AG04450 (cell line): ENCODE data around the gene RTTN. TPM values are rescaled to one million over a fixed set of nuclear protein-coding genes. Genes with fewer than 3 reads are reported as not detected.

Experiments
- CTCF ChIA-PET: fragments of 300-600, 350-600 bp; formaldehyde crosslinking; extraction: SDS; loops from one replicate; lab custom pipeline; 2022; ENCODE audit warnings: antibody characterized with exemption, inconsistent platforms; lab: Charles Lee
- POLR2A ChIA-PET: fragments of 350-600 bp; formaldehyde crosslinking; extraction: SDS; loops from one replicate; lab custom pipeline; 2021; ENCODE audit warnings: antibody characterized with exemption, inconsistent platforms; lab: Yijun Ruan, JAX
- DNase-seq: peaks from one replicate; pipeline ENCODE4 v3.0.0-alpha.2; 2011; ENCODE audit warnings: low read depth, low spot score
- H3K27ac ChIP-seq: one replicate; pipeline ENCODE4 v1.5.1; 2012; ENCODE audit warnings: low read depth, low read length, control low read depth
- H3K27me3 ChIP-seq: one replicate; pipeline ENCODE4 v1.6.0; 2012; ENCODE audit warnings: low read length; ENCODE audit not compliant: control insufficient read depth, insufficient read depth
- H3K4me3 ChIP-seq: 2 replicates; pipeline ENCODE4 v1.5.1; 2011; ENCODE audit warnings: mild to moderate bottlenecking, low read depth, low read length, control low read depth
- H3K9me3 ChIP-seq: 2 replicates; pipeline ENCODE4 v1.5.1; 2012; ENCODE audit warnings: low read length; ENCODE audit not compliant: control insufficient read depth, insufficient read depth
- polyA plus RNA-seq: library from polyadenylated mRNA; depleted of rRNA; stranded (reverse); fragments of >200 nt; gene quantifications from 2 replicates; pipeline ENCODE4 v1.2.3, GENCODE V29; 2011
- TF ChIP-seq, protein P1 (sequence below): IDR thresholded peaks from 2 replicates; pipeline ENCODE4 v1.5.1; 2011; ENCODE audit warnings: low read depth, low read length, control low read depth, inconsistent platforms

Gene RTTN
- polyA plus RNA-seq, 1 experiment = 4.6 TPM

GRCh38 chr18:70074116-70074515 is 131.4 kb downstream of the RTTN start:
- peak; percentile 16 for DNase-seq
- H3K9me3 ChIP-seq = no peaks in the 10 kb centered on the region
- TF ChIP-seq, protein P1, sequence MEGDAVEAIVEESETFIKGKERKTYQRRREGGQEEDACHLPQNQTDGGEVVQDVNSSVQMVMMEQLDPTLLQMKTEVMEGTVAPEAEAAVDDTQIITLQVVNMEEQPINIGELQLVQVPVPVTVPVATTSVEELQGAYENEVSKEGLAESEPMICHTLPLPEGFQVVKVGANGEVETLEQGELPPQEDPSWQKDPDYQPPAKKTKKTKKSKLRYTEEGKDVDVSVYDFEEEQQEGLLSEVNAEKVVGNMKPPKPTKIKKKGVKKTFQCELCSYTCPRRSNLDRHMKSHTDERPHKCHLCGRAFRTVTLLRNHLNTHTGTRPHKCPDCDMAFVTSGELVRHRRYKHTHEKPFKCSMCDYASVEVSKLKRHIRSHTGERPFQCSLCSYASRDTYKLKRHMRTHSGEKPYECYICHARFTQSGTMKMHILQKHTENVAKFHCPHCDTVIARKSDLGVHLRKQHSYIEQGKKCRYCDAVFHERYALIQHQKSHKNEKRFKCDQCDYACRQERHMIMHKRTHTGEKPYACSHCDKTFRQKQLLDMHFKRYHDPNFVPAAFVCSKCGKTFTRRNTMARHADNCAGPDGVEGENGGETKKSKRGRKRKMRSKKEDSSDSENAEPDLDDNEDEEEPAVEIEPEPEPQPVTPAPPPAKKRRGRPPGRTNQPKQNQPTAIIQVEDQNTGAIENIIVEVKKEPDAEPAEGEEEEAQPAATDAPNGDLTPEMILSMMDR = no peak
- no peaks in the 10 kb centered on the region for H3K27me3 ChIP-seq
- ChIA-PET POLR2A (interaction anchor here (0.7 kb wide), 1 partner anchor 58 kb away, joined by 3 read pairs; no protein-coding TSS in a partner anchor), CTCF (interaction anchor here (0.6 to 1.5 kb wide), 4 partner anchors 10 to 1227 kb away, joined by 3 to 6 read pairs (median 3); no protein-coding TSS in a partner anchor)
- no peak overlapping the region for H3K4me3 ChIP-seq
- no peak overlapping the region for H3K27ac ChIP-seq

GRCh38 chr18:70073432-70073831 is 132.1 kb downstream of the RTTN start:
- Histone ChIP-seq H3K27me3 (no peaks in the 10 kb centered on the region), H3K9me3 (no peaks in the 10 kb centered on the region), H3K27ac (no peak overlapping the region), H3K4me3 (no peak overlapping the region)
- no peak for DNase-seq
- TF ChIP-seq, protein P1 = no peak
- ChIA-PET POLR2A (no interaction called here), CTCF (interaction anchor here (1.0 to 1.5 kb wide), 3 partner anchors 10 to 1226 kb away, joined by 3 to 6 read pairs (median 3); no protein-coding TSS in a partner anchor)

DNA sequence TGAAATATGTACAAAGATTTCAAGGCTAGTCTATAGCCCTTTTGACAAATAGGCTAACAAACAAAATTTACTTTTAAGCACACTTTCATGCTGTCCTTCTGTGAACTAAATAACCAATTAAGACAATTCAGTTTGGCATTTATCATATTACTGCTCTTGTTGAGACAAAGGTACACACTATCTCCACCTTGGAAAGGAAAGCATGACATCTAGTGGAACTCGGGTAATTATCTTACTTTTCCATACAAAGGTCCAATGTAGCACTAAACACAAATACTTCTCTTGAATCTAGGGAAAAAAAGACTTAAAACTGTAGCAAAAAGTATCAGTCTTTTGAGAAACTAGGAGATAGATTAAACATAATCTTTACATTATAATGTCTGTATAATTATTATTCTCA is 132.8 kb downstream of the RTTN start:
- CTCF ChIA-PET = interaction anchor here (0.8 kb wide), 1 partner anchor 15 kb away, joined by 3 read pairs; no protein-coding TSS in a partner anchor
- Histone ChIP-seq H3K9me3 (no peaks in the 10 kb centered on the region), H3K27me3 (no peaks in the 10 kb centered on the region), H3K27ac (no peak overlapping the region), H3K4me3 (no peak overlapping the region)
- DNase-seq = peak; percentile 11
- POLR2A ChIA-PET = no interaction called here
- TF ChIP-seq, protein P1 = peak; percentile 51

- CTCF ChIA-PET = no interaction called here
- TF ChIP-seq, protein P1 = no peak
- POLR2A ChIA-PET = no interaction called here
Observed at GRCh38 chr18:70069965-70070364, 135.5 kb downstream of the RTTN start.

GRCh38 chr18:70069382-70069781 is 136.1 kb downstream of the RTTN start:
- DNase-seq = no peak
- H3K4me3 ChIP-seq = no peak overlapping the region
- H3K27me3 ChIP-seq = no peaks in the 10 kb centered on the region
- H3K27ac ChIP-seq = no peak overlapping the region
- ChIA-PET POLR2A (no interaction called here), CTCF (interaction anchor here (1.3 kb wide), 1 partner anchor 365 kb away, joined by 3 read pairs; no protein-coding TSS in a partner anchor)
- H3K9me3 ChIP-seq = no peaks in the 10 kb centered on the region
- TF ChIP-seq, protein P1 = no peak

More at GRCh38 chr18:70069965-70070364, 135.5 kb downstream of the RTTN start:
- H3K27ac ChIP-seq = no peak overlapping the region
- no peak for DNase-seq
- no peaks in the 10 kb centered on the region for H3K27me3 ChIP-seq
- no peak overlapping the region for H3K4me3 ChIP-seq
- H3K9me3 ChIP-seq = no peaks in the 10 kb centered on the region
